D721Med (cell line): Measurements from ENCODE around the gene PFKFB3.
"Not testable (repeated sequence)": the region's sequence is repeated elsewhere in the genome, so short reads cannot be mapped to it uniquely, and the experiment has no call there.

Experiments used
- DNase-seq: peaks from one replicate; pipeline ENCODE4 v3.0.0; 2011; ENCODE audit warnings: low spot score; ENCODE audit not compliant: insufficient read length
- FAIRE-seq: peaks from 2 replicates; lab custom pipeline; 2011; peaks lifted over from hg19 to GRCh38; lab: Jason Lieb, UNC
- TF ChIP-seq, protein P1 (sequence below): IDR thresholded peaks from 2 replicates; pipeline ENCODE4 v1.5.1; 2012; ENCODE audit warnings: mild to moderate bottlenecking, control low read depth; ENCODE audit not compliant: insufficient read depth; ENCODE audit errors: missing control alignments

Gene PFKFB3

DNA sequence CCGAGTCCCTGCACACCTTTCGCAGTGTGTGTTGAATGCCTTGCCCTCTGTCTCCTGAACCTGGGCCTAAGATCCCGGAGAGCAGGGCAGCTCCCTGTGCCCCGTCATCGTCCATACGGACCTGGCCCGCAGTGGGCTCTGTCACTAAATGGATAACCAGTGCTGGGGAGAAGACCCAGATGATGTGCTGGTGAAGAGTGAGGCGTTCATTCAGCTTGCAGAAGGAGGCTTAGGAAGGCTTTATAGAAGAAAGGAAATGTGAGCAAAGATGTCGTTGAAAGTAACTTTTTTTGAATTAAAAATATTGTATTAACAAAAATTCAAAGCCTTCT is 34.4 kb downstream of the PFKFB3 start:
- FAIRE-seq: no peak
- no peak for DNase-seq
- TF ChIP-seq, protein P1, sequence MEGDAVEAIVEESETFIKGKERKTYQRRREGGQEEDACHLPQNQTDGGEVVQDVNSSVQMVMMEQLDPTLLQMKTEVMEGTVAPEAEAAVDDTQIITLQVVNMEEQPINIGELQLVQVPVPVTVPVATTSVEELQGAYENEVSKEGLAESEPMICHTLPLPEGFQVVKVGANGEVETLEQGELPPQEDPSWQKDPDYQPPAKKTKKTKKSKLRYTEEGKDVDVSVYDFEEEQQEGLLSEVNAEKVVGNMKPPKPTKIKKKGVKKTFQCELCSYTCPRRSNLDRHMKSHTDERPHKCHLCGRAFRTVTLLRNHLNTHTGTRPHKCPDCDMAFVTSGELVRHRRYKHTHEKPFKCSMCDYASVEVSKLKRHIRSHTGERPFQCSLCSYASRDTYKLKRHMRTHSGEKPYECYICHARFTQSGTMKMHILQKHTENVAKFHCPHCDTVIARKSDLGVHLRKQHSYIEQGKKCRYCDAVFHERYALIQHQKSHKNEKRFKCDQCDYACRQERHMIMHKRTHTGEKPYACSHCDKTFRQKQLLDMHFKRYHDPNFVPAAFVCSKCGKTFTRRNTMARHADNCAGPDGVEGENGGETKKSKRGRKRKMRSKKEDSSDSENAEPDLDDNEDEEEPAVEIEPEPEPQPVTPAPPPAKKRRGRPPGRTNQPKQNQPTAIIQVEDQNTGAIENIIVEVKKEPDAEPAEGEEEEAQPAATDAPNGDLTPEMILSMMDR: no peak

DNA sequence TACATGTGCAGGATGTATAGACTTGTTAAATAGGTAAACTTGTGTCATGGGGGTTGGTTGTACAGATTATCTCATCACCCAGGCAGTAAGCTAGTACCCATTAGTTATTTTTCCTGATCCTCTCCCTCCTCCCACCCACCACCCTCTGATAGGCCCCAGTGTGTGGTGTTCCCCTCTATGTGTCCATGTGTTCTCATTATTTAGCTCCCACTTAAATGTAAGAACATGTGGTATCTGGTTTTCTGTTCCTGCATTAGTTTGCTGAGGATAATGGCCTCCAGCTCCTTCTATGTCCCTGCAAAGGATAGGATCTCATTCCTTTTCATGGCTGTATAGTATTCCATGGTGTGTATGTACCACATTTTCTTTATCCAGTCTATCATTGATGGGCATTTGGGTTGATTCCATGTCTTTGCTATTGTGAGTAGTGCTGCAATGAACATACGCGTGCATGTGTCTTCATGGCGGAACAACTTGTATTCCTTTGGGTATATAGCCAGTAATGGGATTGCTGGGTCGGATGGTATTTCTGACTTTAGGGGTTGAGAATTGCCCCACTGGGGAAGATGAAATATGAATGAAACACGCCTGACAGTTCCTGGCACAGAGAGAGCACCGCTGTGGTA is 36.0 kb downstream of the PFKFB3 start:
- FAIRE-seq, DNase-seq: not testable (repeated sequence)

DNA sequence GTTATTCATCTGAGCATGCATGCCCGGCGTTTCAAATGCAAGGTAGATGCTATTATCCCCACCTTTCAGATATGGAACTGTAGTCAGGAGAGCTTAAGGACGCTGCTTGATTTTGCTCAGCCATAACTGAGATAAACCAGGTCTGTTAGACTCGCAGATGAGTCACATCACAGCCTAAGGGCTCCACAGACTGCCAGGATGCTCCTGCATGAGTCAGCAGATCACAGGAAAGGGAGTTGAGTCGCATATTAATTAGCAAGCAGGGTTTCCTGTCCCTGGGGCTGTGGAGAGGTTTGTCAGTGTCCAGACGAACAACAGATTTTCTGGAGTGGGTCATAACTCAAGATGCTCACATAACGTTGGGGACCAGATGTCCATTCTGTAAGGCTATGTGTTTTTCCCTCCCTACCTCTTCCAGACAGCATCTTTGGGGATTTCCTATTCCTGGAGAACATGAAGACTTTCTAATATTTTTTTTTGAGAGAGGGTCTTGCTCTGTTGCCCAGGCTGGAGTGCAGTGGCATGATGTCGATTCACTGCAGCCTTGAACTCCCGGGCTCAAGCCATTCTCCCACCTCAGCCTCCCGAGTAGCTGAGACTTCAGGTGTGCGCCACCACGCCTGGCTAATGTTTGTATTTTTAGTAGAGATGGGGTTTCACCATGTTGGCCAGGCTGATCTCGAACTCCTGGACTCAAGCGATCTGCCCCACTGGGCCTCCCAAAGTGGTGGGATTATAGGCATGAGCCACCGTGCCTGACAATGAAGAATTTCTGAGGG is 36.7 kb downstream of the PFKFB3 start:
- DNase-seq (no peak), FAIRE-seq (no peak)
- TF ChIP-seq, protein P1: no peak

DNA sequence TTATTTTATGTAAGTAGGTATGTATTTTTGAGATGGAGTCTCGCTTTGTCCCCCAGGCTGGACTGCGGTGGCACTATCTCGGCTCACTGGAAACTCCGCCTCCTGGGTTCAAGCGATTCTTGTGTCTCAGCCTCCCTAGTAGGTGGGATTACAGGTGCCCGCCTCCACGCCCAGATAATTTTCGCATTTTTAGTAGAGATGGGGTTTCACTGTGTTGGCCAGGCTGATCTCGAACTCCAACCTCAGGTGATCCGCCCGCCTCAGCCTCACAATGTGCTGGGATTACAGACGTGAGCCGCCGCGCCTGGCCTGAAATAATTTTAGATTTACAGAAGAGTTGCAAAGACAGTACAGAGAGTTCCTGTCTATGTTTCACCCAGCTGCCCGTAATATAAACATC is 37.5 kb downstream of the PFKFB3 start:
- TF ChIP-seq, protein P1: no peak
- no peak for FAIRE-seq
- no peak for DNase-seq

DNA sequence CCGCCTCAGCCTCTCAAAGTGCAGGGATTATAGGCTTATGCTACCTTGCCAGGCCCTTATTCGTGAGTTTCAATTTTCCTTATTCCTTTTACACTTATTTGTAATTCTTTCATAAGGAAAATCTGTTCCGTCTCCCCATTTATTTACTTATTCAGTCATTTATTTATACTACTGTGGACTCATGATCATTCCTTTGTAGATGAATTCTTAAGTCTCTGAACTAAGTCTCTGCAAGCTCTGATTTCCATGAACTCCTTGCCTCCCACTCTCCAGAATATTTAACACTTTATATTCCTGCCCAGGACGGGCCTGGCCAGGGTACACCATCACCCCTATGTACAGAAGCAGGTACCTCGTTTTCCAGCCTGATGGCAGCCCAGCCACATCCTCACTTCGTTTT is 39.4 kb downstream of the PFKFB3 start:
- DNase-seq (no peak), FAIRE-seq (no peak)
- TF ChIP-seq, protein P1: no peak

DNA sequence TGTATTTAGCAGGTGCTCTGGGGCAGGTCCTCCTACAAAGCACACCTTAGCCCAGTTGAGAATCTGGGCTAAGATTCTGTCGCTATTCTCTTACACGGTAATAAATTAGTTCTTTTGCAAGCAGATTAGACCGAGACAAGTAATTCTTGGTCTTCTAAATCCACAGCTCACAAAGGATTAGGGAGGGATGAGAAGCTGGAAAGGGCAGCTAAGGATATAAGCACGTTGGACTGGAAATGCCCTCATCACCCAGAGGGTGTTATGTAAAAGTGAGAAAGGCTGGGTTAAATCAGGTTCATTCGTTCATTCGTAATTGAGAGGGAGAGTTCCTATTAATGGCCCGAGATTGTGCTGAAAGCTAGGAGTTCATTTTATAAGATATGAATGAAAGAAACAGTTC is 41.8 kb downstream of the PFKFB3 start:
- FAIRE-seq: peak; percentile 63
- TF ChIP-seq, protein P1: no peak
- DNase-seq: peak; percentile 46

DNA sequence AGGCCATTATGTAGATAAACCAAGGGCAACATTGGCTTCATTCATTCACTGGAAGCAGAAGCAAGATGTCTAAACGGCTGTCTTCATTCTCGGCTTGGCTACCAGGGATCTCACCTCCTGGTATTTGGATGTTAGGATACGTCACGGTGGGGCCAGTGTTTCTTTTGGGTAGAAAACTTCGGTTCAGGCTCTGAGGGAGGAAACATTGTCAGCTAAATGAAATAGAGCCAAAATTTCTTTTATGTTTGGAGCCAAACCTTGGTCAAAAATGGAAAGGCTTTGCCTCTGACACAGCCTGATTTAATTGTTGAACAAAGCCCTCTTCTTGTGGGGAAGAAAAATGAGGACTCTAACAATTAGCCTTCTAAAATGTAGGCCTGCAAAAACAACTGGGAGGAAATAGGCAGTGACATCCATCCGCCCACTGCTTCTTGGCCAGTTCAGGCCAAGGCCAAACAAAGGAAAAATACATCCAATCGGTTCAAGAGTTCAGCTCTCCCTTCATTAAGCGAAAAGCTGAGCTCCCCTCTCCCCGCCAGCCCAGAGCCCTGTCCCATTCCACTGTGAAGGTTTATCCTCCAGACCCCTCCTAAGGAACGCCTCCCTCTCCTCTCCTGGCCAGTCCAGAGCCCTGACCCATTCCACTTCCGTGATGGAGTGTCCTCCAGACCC is 44.4 kb downstream of the PFKFB3 start:
- TF ChIP-seq, protein P1: no peak
- FAIRE-seq: no peak
- DNase-seq: no peak

DNA sequence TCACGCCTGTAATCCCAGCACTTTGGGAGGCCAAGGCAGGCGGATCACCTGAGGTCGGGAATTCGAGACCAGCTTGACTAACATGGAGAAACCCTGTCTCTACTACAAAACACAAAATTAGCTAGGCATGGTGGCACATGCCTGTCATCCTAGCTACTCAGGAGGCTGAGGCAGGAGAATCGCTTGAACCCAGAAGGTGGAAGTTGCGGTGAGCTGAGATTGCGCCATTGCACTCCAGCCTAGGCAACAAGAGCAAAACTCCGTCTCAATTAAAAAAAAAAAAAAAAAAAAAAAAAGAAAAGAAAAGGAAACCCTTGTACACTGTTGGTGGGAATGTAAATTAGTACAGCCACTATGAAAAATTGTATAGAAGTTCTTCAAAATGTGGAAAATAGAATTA is 46.2 kb downstream of the PFKFB3 start:
- not testable (repeated sequence) for FAIRE-seq, DNase-seq
